ENCODE measurements around the gene ADCY9.
"Not testable (repeated sequence)": the region's sequence is repeated elsewhere in the genome, so short reads cannot be mapped to it uniquely, and the experiment has no call there.

Gene ADCY9

DNA sequence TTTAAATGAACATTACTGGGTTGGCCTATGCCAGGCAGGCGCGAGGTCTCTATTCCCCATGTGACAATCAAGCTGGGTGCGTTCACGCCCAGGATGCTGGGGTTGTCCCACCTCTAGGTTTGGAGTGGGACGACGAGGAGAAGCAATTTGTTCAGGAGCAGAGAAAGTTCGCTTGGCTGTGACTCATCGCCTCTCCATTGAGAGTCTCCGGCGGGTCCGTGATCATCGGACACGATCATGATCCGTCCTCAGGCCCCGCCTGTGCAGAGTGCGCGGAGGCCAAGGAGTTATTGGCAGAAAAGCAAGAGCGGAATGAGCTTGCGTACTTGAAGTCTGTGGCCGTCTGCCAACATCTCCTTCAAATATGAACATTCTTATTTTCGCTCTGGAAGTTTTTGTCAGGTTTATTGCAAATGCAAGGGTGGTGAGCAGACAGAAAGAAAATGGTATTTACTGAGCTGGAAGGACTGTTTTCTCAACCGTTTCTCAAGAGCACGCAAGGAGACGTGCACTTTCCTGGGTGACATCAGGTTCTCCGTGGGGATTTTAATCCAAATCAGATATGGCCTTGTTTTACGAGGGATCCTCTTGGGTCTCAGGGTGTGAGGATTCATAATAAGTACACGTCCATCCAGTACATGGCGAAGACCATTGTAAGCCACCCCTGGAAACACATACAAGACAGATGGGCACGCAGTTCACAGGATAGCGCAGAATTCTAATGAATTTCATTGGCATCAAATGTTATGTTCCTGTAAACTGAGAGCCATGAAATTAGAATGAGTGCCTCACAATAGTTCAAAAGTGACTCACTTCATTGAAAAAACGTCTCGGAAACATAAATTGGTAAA, 165.7 kb downstream of the ADCY9 start:
- in situ Hi-C loops (cut with HindIII; ENCODE audit: low sequenced_read_pairs): loop anchor here (5.0 kb wide), 1 partner anchor 78 kb away; no protein-coding TSS in a partner anchor
- peak overlapping the region; percentile 27 for H3K4me3 ChIP-seq (ENCODE audit: low read depth, low read length)
- peak; percentile 96 for DNase-seq (ENCODE audit: low read depth)
- TF ChIP-seq, protein P1, sequence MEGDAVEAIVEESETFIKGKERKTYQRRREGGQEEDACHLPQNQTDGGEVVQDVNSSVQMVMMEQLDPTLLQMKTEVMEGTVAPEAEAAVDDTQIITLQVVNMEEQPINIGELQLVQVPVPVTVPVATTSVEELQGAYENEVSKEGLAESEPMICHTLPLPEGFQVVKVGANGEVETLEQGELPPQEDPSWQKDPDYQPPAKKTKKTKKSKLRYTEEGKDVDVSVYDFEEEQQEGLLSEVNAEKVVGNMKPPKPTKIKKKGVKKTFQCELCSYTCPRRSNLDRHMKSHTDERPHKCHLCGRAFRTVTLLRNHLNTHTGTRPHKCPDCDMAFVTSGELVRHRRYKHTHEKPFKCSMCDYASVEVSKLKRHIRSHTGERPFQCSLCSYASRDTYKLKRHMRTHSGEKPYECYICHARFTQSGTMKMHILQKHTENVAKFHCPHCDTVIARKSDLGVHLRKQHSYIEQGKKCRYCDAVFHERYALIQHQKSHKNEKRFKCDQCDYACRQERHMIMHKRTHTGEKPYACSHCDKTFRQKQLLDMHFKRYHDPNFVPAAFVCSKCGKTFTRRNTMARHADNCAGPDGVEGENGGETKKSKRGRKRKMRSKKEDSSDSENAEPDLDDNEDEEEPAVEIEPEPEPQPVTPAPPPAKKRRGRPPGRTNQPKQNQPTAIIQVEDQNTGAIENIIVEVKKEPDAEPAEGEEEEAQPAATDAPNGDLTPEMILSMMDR (IDR thresholded peaks at IDR 0.05; ENCODE audit: low read depth, low read length, missing control alignments): no peak

DNA sequence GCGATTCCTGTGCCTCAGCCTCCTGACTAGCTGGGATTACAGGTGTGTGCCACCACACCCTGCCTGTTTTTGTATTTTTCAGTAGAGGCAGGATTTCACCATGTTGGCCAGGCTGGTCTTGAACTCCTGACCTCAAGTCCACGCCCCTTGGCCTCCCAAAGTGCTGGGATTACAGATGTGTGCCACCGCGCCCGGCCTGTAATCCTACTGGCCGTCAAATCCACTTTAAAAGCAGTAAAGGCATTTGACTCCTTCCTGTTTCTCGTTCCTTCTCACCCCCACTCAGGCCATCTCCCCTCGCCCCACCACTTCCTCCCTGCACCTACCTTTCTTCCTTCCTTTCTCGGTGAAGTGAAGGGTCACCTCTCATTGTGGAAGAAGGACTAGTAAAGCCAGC, 166.3 kb downstream of the ADCY9 start:
- TF ChIP-seq, protein P1 (IDR thresholded peaks at IDR 0.05; ENCODE audit: low read depth, low read length, missing control alignments): no peak
- DNase-seq (ENCODE audit: low read depth): no peak
- in situ Hi-C loops (cut with HindIII; ENCODE audit: low sequenced_read_pairs): loop anchor here (5.0 kb wide), 1 partner anchor 78 kb away; no protein-coding TSS in a partner anchor
- peak overlapping the region; percentile 27 for H3K4me3 ChIP-seq (ENCODE audit: low read depth, low read length)

DNA sequence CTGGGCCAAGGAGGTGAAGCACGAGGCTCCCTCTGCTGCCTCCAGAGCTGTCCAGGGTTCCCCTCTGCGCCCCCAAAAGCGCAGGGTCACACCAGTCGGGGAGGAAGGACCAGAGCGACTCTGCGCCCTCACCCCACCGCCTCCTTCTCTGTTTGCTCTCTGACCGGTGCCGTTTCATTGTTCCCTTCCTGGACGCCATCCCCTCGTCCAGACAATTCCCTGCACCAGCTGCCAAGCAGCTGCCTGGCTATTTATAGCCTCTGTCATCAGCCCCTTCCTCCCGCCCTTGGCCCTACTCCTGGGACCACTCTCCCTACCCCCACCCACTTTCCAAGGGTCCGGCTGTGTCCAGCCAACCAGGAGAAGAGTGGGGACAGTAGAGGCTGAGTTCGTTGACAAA, 167.0 kb downstream of the ADCY9 start:
- DNase-seq (ENCODE audit: low read depth): no peak
- H3K4me3 ChIP-seq (ENCODE audit: low read depth, low read length): peak overlapping the region; percentile 27
- TF ChIP-seq, protein P1 (IDR thresholded peaks at IDR 0.05; ENCODE audit: low read depth, low read length, missing control alignments): no peak
- in situ Hi-C loops (cut with HindIII; ENCODE audit: low sequenced_read_pairs): no loop called here

DNA sequence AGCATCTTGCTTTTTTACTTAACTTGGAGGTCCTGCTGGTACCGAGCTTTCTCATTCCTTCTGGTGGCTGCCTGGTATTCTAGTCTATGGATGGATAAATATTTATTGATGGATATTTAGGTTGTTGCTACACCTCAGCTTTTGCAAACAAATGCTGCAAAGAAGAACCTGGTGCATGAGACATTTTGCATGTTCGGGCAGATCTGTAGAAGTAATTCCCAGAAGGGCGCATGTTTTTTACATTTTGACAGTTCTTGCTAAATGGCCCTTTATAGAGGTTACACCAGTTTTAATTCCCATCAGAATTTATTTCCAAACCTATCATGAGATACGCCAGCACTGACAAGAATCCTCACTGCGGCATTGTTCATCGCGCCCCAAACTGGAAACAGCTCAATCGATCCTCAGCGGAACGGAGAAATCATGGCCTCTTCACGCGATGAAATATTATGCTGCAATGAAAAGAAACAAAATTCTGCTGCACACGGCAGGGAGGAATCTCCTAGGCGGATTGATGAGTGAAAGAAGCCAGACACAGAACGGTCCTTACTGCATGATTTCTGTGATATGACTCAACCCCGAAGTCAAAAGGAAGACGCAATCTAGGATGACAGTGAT, 167.8 kb downstream of the ADCY9 start:
- TF ChIP-seq, protein P1 (IDR thresholded peaks at IDR 0.05; ENCODE audit: low read depth, low read length, missing control alignments): no peak
- H3K4me3 ChIP-seq (ENCODE audit: low read depth, low read length): no peak overlapping the region
- in situ Hi-C loops (cut with HindIII; ENCODE audit: low sequenced_read_pairs): no loop called here
- no peak for DNase-seq (ENCODE audit: low read depth)

DNA sequence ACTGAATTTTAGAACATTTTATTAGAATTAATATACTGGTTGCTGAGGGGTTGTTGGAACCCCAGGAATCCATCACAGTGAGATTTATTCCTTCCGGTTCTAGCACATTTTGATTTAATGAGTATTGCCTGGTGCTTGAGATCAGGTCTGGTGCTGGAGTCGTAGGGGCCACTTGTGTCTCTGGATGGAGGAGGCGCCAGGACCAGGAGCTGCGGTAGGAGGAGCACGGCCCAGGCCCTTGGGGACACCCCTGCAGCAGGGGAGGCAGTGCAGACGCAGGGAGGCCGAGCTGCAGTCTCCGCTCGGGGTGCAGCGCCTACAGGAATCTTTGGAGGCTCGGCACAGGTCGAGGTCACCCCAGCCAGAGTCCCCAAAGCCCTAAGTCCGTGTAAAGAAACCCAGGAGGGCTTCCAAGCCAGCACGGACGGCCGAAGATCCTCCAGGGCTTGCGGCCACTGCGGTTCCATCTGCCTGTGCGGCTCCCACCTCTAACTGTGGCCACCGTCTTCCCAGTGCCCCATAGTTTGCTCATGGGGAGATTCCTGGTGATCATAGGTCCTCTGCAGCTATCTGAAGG, 169.6 kb downstream of the ADCY9 start:
- in situ Hi-C loops (cut with HindIII; ENCODE audit: low sequenced_read_pairs): no loop called here
- H3K4me3 ChIP-seq (ENCODE audit: low read depth, low read length): no peak overlapping the region
- no peak for DNase-seq (ENCODE audit: low read depth)
- TF ChIP-seq, protein P1 (IDR thresholded peaks at IDR 0.05; ENCODE audit: low read depth, low read length, missing control alignments): no peak

DNA sequence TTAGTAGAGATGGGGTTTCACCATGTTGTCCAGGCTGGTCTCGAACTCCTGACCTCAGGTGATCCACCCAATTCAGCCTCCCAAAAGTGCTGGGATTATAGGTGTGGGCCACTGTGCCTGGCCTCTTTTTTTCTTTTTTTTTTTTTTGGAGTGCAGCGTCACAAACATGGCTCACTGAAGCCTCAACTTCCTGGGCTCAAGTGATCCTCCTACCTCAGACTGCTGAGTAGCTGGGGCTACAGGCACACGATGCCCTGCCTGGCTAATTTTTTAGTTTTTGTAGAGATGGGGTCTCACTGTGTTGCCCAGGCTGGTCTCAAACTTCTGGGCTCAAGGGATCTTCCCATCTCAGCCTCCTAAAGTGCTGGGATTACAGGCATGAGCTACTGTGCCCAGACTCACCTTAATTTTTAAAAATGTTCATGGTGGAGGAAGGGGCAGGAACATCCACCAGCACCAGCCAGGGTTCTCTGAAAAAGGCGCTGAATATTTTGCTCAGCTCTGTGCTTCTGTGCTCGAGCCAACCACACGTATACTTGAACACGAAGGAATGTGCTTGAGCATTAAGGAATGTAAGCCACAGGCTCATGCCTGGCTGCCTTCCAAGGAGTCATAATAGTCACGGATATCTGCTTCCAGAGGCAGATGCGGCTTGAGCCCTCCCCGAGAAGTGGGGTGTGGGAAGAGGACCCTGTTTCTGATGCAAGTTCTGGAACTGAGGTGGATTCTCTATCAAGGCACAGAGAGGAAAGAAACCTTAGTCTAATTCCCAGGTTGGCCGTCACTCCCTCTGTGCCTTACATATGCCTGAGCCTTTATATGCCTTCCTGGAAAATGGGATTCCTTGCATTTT, 170.3 kb downstream of the ADCY9 start:
- TF ChIP-seq, protein P1 (IDR thresholded peaks at IDR 0.05; ENCODE audit: low read depth, low read length, missing control alignments): no peak
- H3K4me3 ChIP-seq (ENCODE audit: low read depth, low read length): no peak overlapping the region
- in situ Hi-C loops (cut with HindIII; ENCODE audit: low sequenced_read_pairs): no loop called here
- peak; percentile 99 for DNase-seq (ENCODE audit: low read depth)

DNA sequence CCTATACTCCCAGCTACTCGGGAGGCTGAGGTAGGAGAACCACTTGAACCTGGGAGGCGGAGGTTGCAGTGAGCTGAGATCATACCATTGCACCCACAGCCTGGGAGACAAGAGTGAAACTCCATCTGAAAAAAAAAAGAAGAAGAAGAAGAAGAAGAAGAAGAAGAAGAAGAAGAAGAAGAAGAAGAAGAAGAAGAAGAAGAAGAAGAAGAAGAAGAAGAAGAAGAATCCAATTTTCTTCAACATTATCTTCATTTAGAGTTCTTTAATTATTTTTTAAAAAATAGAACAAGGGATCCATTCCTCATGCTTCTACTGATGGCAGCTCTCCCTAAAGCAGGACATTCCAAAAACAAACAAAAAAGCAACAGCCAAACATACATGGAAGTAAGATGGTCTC, 171.8 kb downstream of the ADCY9 start:
- H3K4me3 ChIP-seq (ENCODE audit: low read depth, low read length); in situ Hi-C loops (cut with HindIII; ENCODE audit: low sequenced_read_pairs); DNase-seq (ENCODE audit: low read depth): not testable (repeated sequence)

DNA sequence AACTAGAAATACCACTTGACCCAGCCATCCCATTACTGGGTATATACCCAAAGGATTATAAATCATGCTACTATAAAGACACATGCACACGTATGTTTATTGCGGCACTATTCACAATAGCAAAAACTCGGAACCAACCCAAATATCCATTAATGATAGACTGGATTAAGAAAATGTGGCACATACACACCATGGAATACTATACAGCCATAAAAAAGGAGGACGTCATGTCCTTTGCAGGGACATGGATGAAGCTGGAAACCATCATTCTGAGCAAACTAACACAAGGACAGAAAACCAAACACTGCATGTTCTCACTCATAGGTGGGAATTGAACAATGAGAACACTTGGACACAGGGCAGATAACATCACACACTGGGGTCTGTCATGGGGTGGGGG, 174.1 kb downstream of the ADCY9 start:
- in situ Hi-C loops (cut with HindIII; ENCODE audit: low sequenced_read_pairs); H3K4me3 ChIP-seq (ENCODE audit: low read depth, low read length); DNase-seq (ENCODE audit: low read depth): not testable (repeated sequence)

Data from astrocyte of the cerebellum (primary cell).